MCF 10A (cell line): ENCODE results near the gene SH3RF1. TPM values are rescaled to one million over a fixed set of nuclear protein-coding genes. Genes with fewer than 3 reads are reported as not detected.

Source experiments
- BruUV-seq: library from RNA; stranded (reverse); fragments of 400-500 nt; replicated peaks from 2 replicates; lab custom pipeline; 2021; lab: Mats Ljungman, UMichigan
- CTCF ChIA-PET: fragments of 300-600 bp; sonication (Branson Sonifier 250); formaldehyde crosslinking; extraction: SDS; loops from one replicate; lab custom pipeline; 2021; ENCODE audit warnings: antibody characterized with exemption, inconsistent platforms; lab: Yijun Ruan, JAX
- POLR2A ChIA-PET: fragments of 300-600, 350-650 bp; sonication (Branson Sonifier 250); formaldehyde crosslinking; extraction: SDS; loops from one replicate; lab custom pipeline; 2020; ENCODE audit warnings: antibody characterized with exemption, inconsistent platforms; lab: Yijun Ruan, JAX
- DNase-seq: peaks from one replicate; pipeline ENCODE4 v3.0.0-alpha.2; 2018; ENCODE audit not compliant: unreplicated experiment
- H3K27ac Mint-ChIP-seq: one replicate; pipeline ENCODE4 v1.8.0; 2022; ENCODE audit warnings: mild to moderate bottlenecking, low read depth, mixed read lengths; ENCODE audit not compliant: unreplicated experiment
- H3K27me3 Mint-ChIP-seq: one replicate; pipeline ENCODE4 v1.8.0; 2022; ENCODE audit warnings: mixed read lengths; ENCODE audit not compliant: insufficient read depth, unreplicated experiment
- H3K36me3 Mint-ChIP-seq: one replicate; pipeline ENCODE4 v1.8.0; 2022; ENCODE audit warnings: mild to moderate bottlenecking, moderate library complexity, mixed read lengths; ENCODE audit not compliant: insufficient read depth, unreplicated experiment
- H3K4me1 Mint-ChIP-seq: one replicate; pipeline ENCODE4 v1.8.0; 2022; ENCODE audit warnings: mixed read lengths; ENCODE audit not compliant: insufficient read depth, unreplicated experiment
- H3K4me3 Mint-ChIP-seq: one replicate; pipeline ENCODE4 v1.8.0; 2022; ENCODE audit warnings: mild to moderate bottlenecking, moderate library complexity, mixed read lengths; ENCODE audit not compliant: unreplicated experiment
- H3K9me3 Mint-ChIP-seq: one replicate; pipeline ENCODE4 v1.8.0; 2022; ENCODE audit warnings: mixed read lengths; ENCODE audit not compliant: unreplicated experiment
- CTCF ChIP-seq: fragments of 200-600 bp; IDR thresholded peaks from one replicate; pipeline ENCODE4 v1.8.0; 2022; ENCODE audit warnings: antibody characterized with exemption, mild to moderate bottlenecking; ENCODE audit not compliant: unreplicated experiment
- intact Hi-C: fragments of 100-400 bp; cut with micrococcal nuclease; formaldehyde crosslinking; loops from 2 replicates; pipeline ENCODE4 v1.14.1; 2022
- total RNA-seq: library from RNA; stranded (reverse); gene quantifications from 2 replicates; pipeline ENCODE4 v1.2.3, GENCODE V29; 2022

SH3RF1 gene
- total RNA-seq, 1 experiment from 2014 or later: 17.4 TPM

- Mint-ChIP-seq H3K27ac (no peak overlapping the region), H3K9me3 (no peaks in the 10 kb centered on the region), H3K27me3 (no peaks in the 10 kb centered on the region), H3K36me3 (peaks cover 5% of the 10 kb centered on the region), H3K4me3 (no peak overlapping the region), H3K4me1 (peaks cover 6% of the 10 kb centered on the region)
- intact Hi-C loops: no loop called here
- ChIA-PET CTCF (no interaction called here), POLR2A (no interaction called here)
- no peak for TF ChIP-seq CTCF
- BruUV-seq: no TSS peak
- DNase-seq: no peak
These were observed 128.4 kb downstream of the SH3RF1 start for GRCh38 chr4:169142391-169142790.

GRCh38 chr4:169139021-169139420, 131.7 kb downstream of the SH3RF1 start:
- TF ChIP-seq CTCF: no peak
- H3K27me3 Mint-ChIP-seq: no peaks in the 10 kb centered on the region
- intact Hi-C loops: no loop called here
- no peaks in the 10 kb centered on the region for H3K4me1 Mint-ChIP-seq
- no peak for DNase-seq
- no peak overlapping the region for H3K4me3 Mint-ChIP-seq
- H3K36me3 Mint-ChIP-seq: peaks cover 9% of the 10 kb centered on the region
- no TSS peak for BruUV-seq
- H3K9me3 Mint-ChIP-seq: no peaks in the 10 kb centered on the region
- POLR2A ChIA-PET: no interaction called here
- no peak overlapping the region for H3K27ac Mint-ChIP-seq
- CTCF ChIA-PET: no interaction called here

GRCh38 chr4:169137558-169137920, 133.2 kb downstream of the SH3RF1 start:
- Mint-ChIP-seq H3K4me1 (no peaks in the 10 kb centered on the region), H3K27ac (no peak overlapping the region), H3K4me3 (no peak overlapping the region), H3K36me3 (peaks cover 9% of the 10 kb centered on the region), H3K27me3 (no peaks in the 10 kb centered on the region), H3K9me3 (no peaks in the 10 kb centered on the region)
- ChIA-PET POLR2A (no interaction called here), CTCF (no interaction called here)
- intact Hi-C loops: no loop called here
- DNase-seq: no peak
- no TSS peak for BruUV-seq
- no peak for TF ChIP-seq CTCF

- CTCF ChIA-PET: no interaction called here
- no peak for DNase-seq
- no TSS peak for BruUV-seq
- no peak for TF ChIP-seq CTCF
- H3K4me1 Mint-ChIP-seq: no peaks in the 10 kb centered on the region
- H3K9me3 Mint-ChIP-seq: no peaks in the 10 kb centered on the region
- no peak overlapping the region for H3K4me3 Mint-ChIP-seq
- peaks cover 9% of the 10 kb centered on the region for H3K36me3 Mint-ChIP-seq
- POLR2A ChIA-PET: interaction anchor here (0.7 kb wide), 1 partner anchor 18 kb away, joined by 3 read pairs; no protein-coding TSS in a partner anchor
- intact Hi-C loops: no loop called here
- no peak overlapping the region for H3K27ac Mint-ChIP-seq
- H3K27me3 Mint-ChIP-seq: no peaks in the 10 kb centered on the region
These were observed 133.8 kb downstream of the SH3RF1 start for GRCh38 chr4:169136796-169137557.
